NCI-H2227 (cell line): Measurements from ENCODE around the gene TECR.
"Not testable (repeated sequence)": the region's sequence is repeated elsewhere in the genome, so short reads cannot be mapped to it uniquely, and the experiment has no call there.

ENCODE experiments used
- DNase-seq: peaks from one replicate; lab custom pipeline; 2025; ENCODE audit not compliant: unreplicated experiment; lab: John Stamatoyannopoulos, UW

Gene TECR

DNA sequence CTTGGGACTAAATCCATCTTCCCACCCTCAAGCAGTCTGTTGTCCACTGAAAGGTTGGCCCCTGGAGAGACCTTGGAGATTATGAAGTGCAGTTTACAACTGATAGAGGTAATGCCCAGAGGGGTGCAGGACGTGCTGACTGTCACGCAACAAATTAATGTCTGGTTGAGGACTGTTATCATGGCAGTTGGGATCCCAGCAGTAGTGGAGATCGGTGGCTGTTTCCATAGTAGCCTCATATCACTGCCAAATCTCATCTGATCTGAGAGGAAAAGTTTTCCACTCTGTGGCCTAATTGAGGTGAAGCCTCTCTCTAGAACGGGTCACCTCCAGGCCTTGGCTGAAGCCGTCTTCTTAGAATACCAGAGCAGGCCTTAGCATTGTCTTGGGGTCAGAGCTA lies 4.1 kb downstream of the TECR start:
- no peak for DNase-seq

DNA sequence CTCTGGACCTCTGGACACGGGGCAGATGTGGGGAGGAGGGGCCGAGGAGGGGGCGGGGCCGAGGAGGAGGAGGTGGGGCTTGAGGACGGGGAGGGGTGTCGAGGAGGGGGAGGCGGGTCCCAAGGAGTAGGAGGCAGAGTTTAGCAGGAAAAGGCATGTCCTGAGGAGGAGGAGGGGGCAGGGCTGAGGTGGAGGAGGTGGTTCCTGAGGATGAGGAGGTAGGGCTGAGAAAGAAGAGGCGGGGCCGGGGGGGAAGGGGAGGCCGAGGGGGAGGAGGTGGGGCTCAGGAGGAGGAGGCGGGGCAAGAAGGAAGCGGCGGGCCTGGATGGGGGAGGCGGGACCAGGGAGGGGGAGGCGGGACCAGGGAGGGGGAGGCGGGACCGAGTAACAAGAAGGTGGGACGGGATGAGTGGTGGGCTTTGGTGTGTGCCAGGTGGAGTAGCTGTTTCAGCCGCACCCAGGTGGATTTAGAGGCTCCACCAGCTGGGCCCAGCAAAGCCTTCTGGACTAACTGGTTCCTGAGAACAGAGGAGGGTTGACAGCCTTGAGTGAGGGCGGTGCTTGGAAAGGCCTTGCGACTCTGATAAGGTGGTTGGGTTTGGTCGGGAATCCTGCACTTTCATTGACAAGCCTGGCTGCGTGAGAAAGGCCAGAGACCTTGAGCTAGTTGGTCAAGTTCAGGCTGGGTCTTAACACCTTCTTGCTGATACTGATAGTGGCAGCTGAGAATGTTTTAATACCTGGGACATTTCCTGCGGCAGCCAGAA lies 7.7 kb downstream of the TECR start:
- peak; percentile 78 for DNase-seq

DNA sequence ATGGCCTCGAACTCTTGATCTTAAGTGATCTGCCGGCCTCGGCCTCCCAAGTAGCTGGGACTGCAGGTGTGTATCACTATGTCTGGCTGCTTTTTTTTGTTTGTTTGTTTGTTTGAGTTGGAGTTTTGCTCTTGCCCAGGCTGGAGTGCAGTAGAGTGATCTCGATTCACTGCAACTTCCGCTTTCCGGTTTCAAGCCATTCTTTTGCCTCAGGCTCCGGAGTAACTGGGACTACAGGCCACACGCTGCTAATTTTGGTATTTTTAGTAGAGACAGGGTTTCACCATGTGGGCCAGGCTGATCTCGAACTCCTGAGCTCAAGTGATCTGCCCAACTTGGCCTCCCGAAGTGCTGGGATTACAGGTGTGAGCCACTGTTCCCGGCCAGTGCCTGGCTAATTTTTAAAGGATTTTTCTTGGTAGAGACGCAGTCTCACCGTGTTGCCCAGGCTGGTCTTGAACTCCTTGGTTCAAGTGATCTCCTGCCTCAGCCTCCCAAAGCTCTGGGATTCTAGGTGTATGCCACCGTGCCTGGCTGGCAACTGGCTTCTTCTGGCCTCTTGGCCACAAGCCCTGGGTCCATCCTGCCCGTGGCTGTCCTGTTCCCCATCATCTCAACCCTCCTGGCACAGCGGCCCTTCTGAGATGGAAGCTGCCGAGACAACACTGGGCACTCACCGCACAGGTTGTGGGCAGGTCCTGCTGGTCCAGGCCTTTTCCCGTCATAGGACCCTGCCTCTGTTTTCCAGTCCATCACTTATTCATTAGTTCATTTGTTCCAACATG lies 11.5 kb downstream of the TECR start:
- no peak for DNase-seq

DNA sequence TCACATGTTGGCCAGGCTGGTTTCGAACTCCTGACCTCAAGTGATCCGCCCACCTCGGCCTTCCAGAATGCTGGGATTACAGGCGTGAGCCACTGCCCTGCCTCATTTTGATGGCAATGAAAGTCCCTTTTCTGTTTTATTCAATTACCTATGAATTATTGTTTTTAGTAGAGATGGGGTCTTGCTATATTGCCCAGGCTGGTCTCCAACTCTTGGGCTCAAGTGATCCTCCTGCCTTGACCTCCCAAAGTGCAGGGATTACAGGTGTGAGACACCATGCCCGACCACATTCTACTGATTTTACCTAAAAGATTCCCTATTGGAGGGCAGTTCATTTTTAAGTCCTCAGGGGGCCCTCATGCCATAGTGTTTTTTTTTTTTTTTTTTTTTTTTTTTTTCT lies 12.6 kb downstream of the TECR start:
- not testable (repeated sequence) for DNase-seq

DNA sequence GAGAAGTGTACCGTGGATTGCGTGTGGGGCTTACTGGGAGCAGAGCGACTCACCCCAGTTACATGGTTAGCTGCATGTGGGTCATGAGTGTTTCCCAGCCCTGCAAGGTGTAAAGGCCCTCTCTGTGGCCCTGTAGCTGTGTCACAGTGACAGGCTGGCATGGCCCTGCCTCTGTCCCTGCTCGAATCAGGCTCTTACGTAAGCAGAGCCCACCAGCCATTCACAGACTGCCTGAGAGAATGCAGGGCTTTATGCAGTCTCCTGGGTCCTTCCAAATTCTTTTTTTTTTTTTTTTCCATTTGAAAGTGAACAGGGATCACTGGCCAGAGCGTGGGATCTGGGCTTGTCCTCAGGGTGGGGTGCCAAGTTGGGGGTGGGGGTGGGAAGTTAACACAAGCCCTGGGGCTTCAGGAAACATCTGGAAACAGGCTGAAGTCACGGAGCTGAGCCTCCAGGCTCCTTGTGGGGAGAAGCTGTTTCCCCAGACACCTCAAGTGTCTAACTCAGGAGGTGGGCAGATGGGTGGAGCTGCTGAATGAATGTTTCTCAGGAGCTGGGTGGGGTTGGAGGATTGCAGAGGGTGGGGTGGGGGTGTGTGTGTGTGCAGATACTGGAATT lies 13.4 kb downstream of the TECR start:
- no peak for DNase-seq

DNA sequence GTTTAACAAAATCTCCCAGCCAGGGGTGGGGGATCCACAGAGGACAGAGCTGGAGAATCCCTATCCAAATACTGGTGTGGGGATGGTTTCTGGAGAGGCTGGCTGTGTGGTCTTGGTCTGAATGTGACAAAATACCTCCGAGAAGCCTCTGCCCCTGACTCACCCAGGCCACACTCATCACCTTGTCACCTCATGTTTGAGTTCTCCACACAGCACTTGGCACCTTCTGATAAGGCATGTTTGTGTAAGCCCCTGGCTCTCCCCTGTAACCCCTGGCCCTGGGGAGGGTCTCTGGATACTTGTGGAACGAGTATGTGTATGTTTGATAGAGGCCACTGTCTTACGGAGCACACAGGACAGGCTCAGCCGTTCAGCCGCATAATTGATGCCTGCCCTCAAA lies 14.7 kb downstream of the TECR start:
- DNase-seq, result no peak

DNA sequence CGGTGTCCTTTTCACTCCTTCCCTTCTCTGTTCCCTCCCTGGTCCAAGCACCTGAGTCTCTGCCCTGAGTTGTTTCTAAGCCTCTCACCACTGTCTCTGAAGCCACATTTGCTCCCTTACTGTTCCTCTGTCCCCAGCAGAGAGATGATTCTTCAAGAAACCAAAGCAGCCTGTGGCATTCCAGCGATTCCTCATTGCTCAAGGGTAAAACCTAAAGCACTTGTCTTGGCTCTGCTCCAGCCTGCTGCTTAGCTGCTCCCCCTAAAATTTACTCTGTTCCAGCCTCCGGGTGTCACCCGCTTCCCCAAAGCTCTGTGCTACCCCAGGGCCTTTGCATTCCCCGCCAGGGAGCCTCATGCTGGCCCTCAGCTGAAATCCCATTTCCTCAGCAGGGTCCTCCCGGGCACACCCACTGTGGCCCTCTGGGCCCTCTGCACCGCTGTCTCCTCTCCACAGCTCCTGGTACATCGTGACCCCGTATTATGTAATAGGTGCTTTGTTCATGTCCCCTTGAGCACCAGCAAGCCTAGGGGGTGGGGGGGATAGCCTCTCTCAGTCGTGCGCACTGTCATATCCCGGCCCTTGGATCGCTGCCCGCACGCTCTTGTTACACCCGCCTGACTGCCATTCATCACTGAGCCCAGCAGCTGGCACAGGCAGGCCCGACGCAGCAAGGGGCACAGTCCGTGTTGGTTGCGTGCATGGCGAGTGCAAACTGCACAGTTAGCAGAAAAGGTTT lies 15.8 kb downstream of the TECR start:
- peak; percentile 59 for DNase-seq

DNA sequence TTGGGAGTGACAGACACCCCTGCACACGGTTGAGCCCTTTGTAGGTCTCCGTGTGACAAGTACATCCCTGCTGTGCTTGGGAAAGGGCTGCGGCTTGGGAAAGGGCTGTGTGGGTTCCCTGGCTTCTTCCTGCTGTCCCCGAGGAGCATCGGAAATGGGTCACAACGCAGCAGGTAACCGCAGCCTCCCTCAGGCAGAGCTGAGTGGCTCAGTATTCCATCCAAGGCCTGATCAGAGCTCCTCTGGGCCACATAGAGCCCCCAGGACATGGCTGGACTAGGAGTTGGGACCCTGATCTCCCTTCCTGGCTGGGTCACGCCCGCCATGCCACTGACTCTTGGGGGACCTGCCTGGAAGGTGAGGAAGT lies 16.3 kb downstream of the TECR start:
- no peak for DNase-seq

DNA sequence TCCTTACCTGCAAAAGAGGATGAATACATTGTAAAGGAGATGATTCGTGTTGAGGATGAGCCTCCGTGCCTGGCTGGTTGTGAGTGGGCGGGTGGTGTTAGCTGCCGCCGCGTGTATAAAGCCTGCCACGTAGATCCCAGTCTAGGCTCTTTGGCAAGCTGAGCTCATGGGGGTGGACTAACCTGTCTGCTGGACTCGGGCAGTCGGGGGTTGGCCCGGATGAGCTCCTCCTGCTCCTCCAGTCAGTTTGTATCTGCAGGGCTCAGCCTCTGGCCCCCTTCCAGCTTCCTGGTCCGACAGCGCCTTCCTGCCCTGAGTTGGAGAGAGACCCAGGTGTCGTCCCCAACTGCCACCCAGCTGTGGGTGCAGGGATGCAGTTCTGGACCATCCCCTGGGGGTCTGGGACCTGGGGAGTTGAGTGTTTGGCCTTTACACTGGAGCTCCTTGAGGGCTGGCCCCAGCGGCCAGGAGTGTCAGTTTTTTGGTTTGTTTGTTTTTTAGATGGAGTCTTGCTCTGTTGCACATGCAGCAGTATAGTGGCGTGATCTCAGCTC lies 20.9 kb downstream of the TECR start:
- no peak for DNase-seq

DNA sequence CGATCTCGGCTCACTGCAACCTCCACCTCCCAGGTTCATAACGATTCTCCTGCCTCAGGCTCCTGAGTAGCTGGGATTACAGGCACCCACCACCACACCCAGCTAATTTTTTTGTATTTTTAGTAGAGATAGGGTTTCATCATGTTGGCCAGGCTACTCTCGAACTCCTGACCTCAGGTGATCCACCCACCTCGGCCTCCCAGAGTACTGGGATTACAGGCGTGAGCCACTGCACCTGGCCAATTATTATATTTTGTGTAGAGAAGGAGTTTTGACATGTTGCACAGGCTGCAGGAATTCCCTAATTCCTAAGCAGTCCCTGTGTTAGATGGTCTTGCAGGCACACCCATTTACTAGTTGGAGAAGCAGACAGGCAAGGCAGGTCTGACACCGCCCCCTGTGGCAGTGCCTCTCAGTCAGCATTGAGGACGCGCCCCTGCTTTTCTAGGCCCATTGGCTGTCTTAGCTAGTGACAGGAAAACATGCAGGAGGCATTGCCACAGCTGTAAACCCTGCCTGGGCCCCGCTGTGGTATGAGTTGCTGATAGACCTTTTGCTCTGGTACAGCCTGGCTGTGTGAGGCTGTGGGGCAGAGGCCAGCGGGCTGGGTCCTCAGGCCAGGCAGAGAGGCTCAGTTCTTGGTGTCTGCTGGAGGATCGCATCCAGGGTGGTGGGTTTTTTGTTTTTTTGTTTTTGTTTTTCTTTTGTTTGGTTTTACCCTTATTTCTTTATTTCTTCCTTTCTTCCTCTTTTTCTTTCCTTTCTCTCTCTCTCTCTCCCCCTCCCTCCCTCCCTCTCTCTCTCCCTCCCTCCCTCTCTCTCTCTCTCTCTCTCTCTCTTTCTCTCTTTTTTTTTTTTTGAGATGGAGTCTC lies 22.0 kb downstream of the TECR start:
- DNase-seq, result peak; percentile 24

DNA sequence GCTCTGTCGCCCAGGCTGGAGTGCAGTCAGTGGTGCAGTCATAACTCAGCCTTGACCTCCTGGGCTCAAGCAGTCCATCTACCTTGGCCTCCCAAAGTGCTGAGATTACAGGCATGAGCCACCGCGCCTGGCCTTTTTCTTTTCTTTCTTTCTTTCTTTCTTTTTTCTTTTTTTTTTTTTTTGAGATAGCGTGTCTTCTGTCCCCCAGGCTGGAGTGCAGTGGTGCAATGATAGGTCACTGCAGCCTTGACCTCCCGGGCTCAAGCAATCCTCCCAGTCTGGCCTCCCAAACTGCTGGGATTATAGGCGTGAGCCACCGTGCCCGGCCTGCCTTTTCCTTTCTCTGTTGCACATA lies 22.6 kb downstream of the TECR start:
- DNase-seq, result not testable (repeated sequence)

DNA sequence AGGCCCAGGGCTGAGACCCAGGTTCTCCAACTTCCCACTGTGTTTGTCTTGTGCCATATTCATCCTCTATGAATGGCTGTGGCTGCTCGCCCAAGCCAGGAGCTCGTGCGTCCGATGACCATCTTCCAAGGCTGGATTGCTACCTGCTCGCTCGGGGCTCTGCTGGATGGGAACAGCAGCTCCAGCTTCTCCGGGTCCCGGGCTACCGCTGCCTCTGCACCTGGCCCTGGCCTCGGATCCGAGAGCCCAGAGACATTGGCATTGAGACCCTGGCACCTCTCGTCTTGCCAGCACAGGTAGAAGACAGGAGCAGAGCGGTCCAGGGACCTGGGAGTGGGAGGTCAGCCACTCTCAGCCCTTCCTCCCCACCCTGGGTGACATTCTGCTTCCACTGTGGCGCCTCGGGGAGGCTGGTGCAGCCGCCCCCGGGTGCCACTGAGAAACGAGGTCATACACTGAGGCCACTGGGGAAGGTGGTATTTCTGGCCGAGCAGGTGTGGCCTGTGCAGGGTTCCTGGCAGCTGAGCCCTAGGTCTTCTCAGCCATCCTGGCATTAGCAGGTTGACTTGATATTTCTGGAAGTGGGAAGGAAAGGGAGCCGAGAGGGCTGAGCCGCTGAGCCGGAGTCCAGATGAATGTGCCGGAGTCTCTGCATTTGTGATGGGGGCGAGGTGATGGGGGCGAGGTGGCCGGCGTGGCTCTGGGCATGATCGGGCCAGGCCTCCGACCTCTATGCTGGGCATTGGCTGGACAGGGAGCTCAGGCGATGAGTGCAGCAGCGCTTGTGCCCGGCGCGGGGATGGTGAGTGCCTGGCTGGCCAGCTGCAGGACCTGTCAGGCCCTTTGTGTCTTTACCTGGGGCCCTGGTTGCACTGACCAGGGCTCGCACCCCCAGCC lies 23.9 kb downstream of the TECR start:
- no peak for DNase-seq

DNA sequence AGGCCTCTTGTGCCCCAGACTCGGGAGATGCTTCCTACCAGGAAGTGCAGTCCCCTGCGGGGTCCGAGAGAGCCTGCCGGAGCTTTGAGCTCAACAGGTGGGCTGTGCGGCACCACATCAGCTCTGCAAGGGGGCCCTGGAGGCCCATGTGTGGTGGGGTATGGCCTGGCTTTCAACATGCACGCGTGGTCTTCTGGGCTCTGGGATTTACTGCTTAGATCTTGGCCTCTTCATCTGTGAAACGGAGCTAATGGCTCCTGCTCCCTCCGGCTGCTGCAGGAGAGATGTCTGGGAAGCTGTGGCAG lies 24.5 kb downstream of the TECR start:
- DNase-seq, result no peak

DNA sequence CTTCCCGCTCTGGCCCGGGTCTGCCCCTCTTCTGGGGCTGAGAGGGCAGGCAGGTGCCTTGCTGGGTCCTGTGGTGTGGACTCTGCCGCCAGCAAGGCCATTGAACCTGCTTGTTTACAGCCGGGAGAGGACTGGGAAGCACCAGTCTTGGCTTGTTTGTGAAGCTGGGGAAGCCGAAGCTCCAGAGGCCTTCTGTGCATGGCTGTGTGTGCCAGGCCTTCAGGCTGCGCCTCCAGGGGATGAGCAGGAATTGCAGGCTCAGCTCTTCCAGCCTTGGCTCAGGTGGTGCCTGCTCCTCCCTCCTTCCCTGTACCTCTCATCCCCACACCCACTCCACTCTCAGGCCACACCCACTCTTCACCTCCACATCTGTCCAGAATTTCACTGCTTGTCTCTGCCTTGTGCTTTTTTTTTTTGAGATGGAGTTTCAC lies 25.0 kb downstream of the TECR start:
- peak; percentile 28 for DNase-seq

DNA sequence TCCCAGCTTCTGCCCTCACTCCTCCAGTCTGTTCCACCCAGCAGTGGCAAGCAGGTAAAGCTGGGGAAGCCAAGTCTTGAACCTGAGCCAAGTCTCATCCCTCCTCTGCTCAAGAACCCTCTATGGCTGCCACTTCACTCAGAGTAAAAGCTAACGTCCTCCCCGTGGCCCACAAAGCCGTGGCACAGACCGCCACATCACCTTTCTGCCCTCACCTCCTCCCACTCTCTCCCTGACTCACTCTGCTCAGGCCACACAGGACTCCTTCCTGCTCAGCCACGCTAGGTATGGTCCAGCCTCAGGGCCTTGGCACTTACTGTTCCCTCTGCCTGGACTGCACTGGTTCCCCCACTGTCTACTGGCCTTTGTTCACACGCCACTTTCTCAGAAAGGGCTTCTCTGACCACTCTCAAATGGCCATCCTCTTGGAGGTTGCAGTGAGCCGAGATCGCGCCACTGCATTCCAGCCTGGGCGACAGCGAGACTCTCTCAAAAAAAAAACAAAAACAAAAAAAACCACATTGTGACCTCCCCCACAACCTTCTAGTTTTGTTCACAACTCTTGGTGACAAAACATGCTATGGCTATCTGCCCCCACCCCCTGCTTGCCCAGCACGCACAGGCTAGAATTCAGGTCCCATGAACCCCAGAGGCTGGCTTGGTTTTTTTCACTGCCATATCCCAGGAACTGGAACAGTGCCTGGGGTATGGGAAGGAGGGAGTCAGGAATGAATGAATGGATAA lies 26.7 kb downstream of the TECR start:
- DNase-seq, result no peak

DNA sequence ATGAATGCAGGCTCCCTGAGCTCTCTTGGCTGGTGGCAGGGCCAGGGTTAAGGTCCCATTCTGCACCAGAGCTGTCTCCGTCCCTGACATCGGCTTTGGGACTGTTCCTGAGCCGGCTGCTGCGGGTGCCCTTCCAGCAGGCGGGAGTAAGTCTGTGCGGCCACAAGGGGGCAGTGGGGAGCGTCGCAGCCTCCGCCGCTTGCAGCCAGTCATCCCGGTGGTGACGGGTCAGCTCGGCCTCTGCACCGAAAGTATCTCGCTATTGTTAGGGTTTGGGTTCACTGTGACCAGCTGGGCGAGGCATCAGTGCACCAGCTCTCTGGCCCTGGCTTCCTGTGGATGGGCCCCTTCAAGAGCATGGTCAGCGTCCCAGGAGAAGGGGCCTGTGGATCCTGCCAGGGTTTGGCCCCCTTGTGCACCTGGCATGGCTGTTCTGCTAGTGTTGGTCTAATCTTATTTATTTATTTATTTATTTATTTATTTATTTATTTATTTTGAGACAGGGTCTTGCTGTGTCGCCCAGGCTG lies 27.3 kb downstream of the TECR start:
- DNase-seq, result peak; percentile 56

DNA sequence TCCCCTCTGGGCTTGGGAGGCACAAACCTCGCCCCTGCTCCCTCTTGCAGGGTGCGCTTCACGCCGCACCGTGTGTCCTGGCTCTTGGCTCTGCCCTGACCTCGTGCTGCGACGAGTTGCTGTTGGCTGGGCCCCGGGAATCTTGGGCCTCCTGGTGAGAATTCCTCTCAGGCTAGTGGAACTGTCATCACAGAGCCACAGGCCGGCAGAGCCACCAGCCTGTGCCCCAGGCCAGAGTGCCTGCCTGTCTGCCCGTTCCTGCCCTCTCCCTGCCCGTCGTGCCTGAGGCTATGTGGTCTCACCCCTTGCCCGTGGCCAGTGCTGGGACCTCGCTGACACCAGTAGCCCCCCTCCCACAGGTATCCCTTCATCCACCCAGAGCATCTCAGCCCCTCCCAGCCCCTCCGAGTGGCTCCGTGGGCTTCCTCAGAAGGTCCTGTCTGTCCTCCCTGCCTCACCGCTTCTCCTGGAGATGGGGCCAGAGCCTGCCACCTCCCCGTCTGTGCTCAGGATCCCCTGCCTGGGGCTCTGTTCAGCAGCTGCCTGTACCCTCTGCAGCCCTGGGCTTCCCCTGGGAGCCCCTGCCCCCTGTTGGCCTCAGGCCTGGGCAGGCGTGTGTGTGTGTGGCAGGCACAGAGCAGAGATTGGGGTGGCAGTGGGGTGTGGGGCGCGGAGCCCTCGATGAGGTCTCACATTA lies 29.1 kb downstream of the TECR start:
- no peak for DNase-seq
